Activated CD4-positive, alpha-beta T cell treated with anti-CD3 and anti-CD28 coated beads, Interleukin-2, amount 50 U/mL, for 4 hours (primary cell): ENCODE data around the gene EMILIN1.
A peak's percentile ranks its signal among the peaks of the same experiment; 100 is the strongest.

Experiments used
- DNase-seq, 2 experiments: peaks; one replicate each; pipeline ENCODE4 v3.0.0-alpha.2; 2020

Gene EMILIN1

DNA sequence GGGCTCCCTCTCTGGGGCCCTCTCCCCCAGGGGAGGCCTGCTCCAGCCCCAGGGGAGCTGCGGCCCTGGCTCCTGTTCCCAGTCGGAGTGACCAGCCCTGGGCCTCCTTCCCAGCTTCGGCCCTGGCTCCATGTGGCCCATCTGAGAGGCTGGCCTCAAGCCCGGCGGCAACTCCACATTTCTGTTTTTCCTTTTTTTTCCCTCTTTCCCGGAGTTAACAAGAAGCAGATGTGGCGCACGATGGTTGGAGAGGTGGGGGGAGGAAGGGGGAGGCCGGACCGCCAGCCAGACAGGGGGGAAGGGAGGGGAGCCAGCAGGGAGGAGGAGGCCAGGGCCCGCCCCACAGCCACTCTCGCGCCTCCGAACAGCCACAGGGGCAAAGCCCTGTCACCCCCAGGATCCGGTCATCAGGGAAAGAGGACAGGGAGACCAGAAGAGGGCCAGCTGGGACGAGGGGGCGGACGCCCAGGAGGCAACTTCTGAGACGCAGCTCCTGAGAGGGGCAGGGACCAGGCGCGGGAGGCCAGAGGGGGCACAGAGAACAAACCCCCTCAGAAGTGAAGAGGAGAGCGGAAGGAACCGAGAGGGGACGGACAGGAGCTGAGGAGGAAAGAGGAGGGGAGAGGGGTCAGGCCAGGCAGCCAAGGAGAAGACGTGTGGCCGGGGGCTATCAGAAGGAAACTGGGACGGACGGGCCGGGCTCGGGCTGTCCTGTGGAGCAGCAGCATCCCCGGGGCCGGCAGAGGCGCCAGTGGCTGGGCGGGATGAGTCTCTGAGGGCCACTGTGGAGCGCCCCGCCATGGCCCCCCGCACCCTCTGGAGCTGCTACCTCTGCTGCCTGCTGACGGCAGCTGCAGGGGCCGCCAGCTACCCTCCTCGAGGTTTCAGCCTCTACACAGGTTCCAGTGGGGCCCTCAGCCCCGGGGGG is at the start of gene EMILIN1:
EMILIN1 (plus strand) TSS at position 349 of the 928 bp plus-strand sequence; CDS start at position 800, 451 bp downstream.
- no peak for DNase-seq

GRCh38 chr2:27029051-27029450 is 49.4 kb upstream of the EMILIN1 start:
- DNase-seq = no peak

GRCh38 chr2:27032495-27033252 is 45.7 kb upstream of the EMILIN1 start, which contains the start of gene TMEM214:
TSS of gene TMEM214 (plus strand) at chr2:27032965. CDS start at chr2:27033016, 51 bp downstream.
- peak; percentile 62 to 64 for DNase-seq

DNA sequence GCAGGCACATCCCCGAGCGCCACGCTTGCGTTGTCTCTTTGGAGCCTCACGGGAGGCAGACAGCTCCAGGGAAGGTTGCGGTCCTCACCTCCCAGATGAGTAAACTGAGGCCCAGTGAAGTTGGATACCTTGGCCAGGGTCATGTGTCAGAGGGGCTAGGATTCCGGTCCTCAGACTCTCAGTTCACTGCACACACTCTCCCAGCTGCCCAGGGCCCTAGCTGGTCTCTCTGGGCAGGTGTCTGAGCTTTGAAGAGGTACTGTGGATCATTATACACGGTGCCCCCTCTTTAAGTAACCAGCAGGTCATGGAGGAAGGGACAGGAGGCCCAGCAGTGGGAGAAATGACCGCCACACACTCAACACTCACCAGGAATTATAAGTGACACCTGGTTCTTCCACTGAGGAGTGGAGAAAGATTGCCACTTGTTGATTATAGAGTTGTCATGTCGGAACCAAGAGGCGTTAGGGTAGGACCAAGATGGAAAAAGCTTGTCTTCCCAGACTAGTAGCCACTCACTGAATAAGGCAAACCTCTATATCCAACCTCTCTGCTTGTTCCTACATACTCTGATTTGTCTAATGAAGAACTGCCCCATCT is 45.1 kb upstream of the EMILIN1 start:
- DNase-seq = no peak

DNA sequence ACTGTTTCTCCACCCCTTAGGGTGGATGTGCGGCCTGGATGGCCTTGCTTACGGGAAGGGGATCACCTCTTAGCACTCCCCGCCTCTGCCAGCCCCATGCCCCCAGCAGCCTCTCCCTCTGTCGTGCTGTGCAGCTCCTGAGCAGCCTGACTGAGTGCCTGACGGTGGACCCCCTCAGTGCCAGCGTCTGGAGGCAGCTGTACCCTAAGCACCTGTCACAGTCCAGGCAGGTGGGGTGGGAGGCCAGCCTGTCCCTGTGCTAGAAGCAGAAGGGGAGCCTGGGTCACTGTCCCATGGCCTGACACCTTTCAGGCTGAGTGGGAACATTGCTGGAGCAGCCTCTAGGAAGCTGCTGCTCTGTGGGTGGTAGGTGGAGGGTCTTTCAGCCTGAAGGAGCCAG is 40.4 kb upstream of the EMILIN1 start:
- DNase-seq = no peak

- no peak for DNase-seq
These were observed 39.6 kb upstream of the EMILIN1 start for GRCh38 chr2:27038631-27039339.

- DNase-seq = no peak
These were observed 39.0 kb upstream of the EMILIN1 start for GRCh38 chr2:27039426-27039825.

- no peak for DNase-seq
These were observed 38.5 kb upstream of the EMILIN1 start for GRCh38 chr2:27039871-27040270.

DNA sequence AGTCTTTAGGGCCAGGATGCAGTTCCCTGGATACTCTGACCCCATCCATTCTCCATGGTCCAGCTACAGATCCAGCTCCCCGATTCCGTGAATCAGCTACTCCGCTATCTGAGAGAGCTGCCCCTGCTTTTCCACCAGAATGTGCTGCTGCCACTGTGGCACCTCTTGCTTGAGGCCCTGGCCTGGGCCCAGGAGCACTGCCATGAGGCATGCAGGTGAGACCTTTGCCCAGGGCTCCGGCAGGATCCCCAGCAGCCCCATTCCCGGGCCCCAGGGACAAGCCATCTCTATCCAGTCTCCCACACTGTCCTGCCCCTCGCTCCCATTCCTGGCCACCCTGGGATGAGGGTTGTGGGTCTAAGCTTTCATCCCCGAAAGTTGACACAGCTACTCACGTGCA is 38.1 kb upstream of the EMILIN1 start:
- no peak for DNase-seq

DNA sequence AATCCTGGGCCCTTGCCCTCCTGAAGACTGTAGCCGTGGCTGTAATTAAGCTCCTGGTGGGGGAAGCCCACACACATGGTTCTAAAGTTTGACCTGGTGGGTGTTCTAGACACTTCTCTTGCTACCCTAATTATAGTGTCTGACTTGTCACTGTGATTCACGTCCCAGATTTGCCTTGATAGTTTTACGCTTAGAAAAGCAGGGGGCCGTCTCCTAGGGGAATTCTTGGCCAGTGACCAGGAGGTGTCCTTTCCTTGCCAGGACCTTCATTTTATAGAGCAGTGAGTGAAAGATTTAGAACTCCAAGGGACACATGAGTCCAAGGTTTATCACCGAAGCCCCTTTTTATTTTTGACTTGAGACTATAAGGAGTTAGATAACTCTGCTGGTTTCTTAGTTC is 36.7 kb upstream of the EMILIN1 start:
- no peak for DNase-seq

GRCh38 chr2:27042159-27042661 is 36.2 kb upstream of the EMILIN1 start:
- DNase-seq = no peak

GRCh38 chr2:27042985-27043634 is 35.3 kb upstream of the EMILIN1 start:
- DNase-seq = no peak

GRCh38 chr2:27049422-27050280 is 28.8 kb upstream of the EMILIN1 start:
- DNase-seq = peak; percentile 50 to 62

DNA sequence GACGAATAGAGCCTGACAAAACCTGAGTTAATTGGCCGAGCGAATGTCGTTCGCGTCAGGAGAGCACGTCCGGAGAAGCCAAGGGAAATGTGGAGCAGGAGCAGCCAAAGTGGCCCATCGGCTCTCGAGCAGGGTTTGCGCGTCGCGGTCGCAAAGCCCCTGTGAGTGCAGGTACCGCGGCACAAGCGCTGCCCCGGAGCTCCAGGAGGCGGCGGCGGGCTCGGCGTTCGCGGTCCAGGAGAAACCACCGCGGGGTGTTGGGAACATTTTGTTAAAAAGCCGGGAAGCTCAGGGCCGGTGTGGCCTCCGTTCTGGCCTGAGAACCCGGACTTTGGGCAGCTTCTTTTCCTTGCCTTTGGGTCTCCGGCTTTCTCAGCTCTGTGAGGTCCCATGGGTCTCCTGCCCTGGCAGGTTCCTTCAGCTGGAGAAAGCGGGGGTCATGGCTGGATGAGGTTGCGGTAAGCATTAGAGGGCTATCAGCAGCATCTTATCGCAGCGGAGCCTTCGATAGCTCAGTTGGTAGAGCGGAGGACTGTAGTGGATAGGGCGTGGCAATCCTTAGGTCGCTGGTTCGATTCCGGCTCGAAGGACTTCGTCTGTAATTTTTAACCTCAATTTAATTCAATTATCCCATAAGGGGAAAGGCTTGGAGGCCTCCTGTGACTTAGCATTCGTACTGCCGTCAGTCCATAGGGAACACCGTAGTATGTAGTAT is 28.0 kb upstream of the EMILIN1 start:
- DNase-seq = peak; percentile 88 to 89

DNA sequence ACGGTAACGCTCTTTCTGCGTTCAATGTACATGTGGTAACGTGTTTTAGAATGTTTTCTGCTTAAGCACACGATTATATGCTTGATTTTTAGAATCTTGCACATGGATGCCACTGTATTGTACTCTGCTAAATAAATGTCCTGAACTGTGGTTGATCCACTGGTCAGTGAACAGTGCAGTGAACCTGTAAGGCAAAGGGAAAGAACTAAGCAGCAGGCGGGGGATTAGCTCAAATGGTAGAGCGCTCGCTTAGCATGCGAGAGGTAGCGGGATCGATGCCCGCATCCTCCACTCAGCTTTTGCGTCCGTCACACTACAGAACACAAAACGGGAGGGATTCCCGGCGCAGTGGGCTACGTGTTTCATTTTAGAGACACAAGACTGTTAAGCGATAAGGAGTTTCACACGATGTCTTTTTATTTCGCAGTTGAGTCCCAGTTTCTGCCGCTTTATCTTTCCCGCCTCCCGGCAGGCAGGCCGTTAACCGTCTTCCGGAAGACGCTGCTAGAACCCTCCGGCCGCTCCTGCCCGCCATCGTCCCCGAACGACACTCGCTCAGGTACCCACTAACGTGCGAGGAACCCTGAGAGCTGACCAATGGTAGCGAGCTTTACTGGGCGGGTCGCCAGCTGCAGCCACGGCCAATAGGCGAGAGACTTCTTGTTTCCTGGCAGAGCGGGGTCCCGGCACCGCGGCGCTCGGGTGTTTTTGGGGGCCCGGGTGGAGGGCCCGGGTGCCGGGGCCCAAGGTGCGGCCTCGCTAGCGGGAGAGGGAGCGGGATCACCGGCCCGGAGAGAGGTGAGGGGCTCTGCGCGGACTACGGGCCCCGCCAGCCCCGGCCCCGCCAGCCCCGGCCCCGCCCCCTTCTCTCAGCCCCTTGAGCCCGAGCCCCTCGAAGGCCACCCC is 27.2 kb upstream of the EMILIN1 start, which contains the start of gene AGBL5:
AGBL5 (plus strand) TSS at position 673 of the 906 bp plus-strand sequence. CDS start 1,291 bp downstream, outside the sequence.
- DNase-seq = peak; percentile 94 to 95

DNA sequence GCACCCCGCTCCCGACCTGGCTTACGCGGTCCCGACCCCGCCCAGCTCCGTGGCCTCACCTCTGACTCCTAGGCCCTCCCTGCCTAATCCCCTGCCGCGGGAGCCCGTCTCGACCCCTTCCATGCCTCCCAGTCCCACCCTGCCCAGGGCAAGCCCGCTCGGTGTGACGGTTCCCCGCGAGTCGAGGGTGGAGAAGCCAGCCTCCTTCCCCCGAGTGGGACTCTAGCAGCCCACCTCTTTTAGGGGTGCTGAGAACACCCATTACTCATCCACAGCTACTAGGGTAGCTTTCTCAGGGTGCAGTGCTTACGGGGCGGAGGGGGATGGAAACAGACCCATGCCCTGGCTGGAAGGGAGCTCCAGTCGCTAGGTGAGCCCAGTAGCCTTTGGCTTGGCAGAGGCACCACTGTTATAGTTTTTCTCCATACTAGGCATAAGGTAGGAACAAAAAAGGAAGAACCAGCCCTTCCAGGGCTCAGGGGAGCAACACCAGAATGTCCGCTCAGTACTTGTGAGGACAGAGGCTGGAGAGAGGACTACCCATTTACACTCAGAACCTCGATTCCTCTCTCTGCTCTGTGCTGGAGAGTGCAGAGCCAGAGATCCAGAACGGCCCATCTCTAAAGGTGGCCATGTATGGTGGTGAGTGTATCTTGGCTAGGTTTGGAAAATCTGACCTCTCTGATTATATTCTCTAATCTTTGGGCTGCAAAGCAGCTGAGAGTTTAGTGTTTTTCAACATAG is 26.3 kb upstream of the EMILIN1 start:
- no peak for DNase-seq

DNA sequence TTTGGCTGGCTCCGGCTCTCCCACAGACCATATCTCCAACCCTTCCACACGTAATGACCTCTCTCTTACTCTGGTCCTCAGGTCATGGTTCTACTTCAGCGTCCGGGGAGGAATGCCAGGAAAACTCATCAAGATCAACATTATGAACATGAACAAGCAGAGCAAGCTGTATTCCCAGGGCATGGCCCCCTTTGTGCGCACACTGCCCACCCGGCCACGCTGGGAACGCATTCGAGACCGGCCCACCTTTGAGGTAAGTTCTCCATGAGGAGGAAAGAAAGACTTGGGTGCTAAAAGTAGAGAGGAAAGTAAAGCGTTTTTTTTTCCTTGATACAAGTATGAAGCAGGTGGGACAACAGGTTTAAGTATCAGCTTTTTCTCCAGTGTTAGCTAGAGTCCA is 25.1 kb upstream of the EMILIN1 start:
- DNase-seq = no peak

GRCh38 chr2:27053776-27054175 is 24.6 kb upstream of the EMILIN1 start:
- no peak for DNase-seq
